Measurements from ENCODE around the gene UBE2F. TPM values are rescaled to one million over a fixed set of nuclear protein-coding genes. Genes with fewer than 3 reads are reported as not detected.

UBE2F gene
- total and polyA plus RNA-seq, 2 of the 13 experiments (the other 11 are each of a cell fraction or from before 2014, with no cell fraction given) = 35.4 to 73.1 TPM

DNA sequence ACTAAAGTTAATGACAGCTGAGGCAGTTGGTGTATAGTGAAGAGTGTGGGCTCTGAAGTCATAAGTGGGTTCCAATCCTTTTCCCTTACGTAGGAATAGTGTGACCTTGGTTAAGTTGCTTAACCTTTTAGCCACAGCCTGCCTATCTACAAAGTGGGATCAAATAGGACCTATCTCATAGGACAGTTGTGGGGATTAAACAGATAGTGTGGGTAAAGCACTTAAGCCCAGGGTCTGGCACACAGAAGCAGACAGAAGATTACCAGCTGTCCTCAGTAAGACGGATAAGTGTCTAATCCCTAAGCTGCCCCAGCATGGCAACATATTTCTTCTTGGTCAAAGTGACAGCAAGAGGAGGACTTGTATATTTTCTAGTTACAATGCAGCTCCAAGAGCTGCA is 28.2 kb downstream of the UBE2F start (continued):
- TF ChIP-seq, protein P1, sequence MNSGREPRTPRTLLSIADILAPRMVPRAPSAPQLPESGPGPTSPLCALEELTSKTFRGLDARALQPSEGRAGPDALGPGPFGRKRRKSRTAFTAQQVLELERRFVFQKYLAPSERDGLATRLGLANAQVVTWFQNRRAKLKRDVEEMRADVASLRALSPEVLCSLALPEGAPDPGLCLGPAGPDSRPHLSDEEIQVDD (CRISPR knock-in tag; IDR thresholded peaks at IDR 0.05; ENCODE audit: borderline replicate concordance) = no peak

DNA sequence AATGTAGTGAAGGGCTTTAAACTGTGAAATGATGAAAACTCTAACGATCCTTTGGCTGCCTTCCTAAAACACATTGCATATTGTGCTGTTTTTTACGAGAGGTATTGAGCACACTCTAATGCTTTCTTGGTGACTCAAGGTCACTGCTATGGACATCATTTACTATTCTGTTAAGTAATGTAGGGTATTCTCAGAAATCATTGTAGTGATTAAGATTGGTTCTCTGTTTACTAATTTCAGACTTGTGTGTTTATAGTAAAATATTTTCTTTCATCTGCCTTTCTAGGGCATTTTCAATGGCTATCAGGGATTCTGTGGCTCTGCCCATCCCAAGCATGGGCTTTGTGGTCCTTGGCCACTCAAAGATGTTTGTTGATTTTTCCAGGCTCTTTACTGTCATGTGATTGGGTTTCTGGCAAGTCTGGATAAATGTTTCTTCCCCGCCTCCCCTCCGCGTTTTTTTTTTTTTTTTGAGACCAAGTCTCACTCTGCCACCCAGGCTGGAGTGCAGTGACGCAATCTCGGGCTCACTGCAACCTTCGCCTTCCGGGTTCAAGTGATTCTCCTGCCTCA is 29.3 kb downstream of the UBE2F start:
- ATAC-seq = no peak
- peaks cover 6 to 45% of the 10 kb centered on the region in 2 experiments for H3K36me3 ChIP-seq (replicated peaks in 1 of 2; ENCODE audit: control insufficient read depth in 1 of 2, insufficient read depth in 2 of 2, low read length in 2 of 2)
- no peak overlapping the region for H2AFZ ChIP-seq (ENCODE audit: low read length)
- H3K4me3 ChIP-seq (replicated peaks in 1 of 3; ENCODE audit: insufficient read depth in 1 of 3, low read depth in 2 of 3, low read length in 3 of 3) = no peak overlapping the region
- H4K20me1 ChIP-seq (ENCODE audit: insufficient read depth, low read length) = no peaks in the 10 kb centered on the region
- no peak overlapping the region for H3K27ac ChIP-seq (ENCODE audit: extremely low read length, insufficient read depth, low read length)
- H3K79me2 ChIP-seq (ENCODE audit: insufficient read depth, low read length) = no peaks in the 10 kb centered on the region
- ChIA-PET CTCF (ENCODE audit: low intra/inter-chr PET ratio, low total read pairs) (no interaction called here), POLR2A (no interaction called here)
- no peak for TF ChIP-seq GLI4 (CRISPR knock-in tag; IDR thresholded peaks at IDR 0.05; ENCODE audit: borderline replicate concordance)
- TF ChIP-seq ZC3H13 (CRISPR knock-in tag; IDR thresholded peaks at IDR 0.05) = no peak
- TF ChIP-seq ZBTB20 (CRISPR knock-in tag; IDR thresholded peaks at IDR 0.05; ENCODE audit: borderline replicate concordance, low read depth) = no peak
- no peak for TF ChIP-seq ARNT (IDR thresholded peaks at IDR 0.05)
- TF ChIP-seq HCFC1 (IDR thresholded peaks at IDR 0.05; ENCODE audit: low read depth, low read length) = no peak
- no peak for TF ChIP-seq MLLT10 (CRISPR knock-in tag; IDR thresholded peaks at IDR 0.05)
- TF ChIP-seq, protein P2, sequence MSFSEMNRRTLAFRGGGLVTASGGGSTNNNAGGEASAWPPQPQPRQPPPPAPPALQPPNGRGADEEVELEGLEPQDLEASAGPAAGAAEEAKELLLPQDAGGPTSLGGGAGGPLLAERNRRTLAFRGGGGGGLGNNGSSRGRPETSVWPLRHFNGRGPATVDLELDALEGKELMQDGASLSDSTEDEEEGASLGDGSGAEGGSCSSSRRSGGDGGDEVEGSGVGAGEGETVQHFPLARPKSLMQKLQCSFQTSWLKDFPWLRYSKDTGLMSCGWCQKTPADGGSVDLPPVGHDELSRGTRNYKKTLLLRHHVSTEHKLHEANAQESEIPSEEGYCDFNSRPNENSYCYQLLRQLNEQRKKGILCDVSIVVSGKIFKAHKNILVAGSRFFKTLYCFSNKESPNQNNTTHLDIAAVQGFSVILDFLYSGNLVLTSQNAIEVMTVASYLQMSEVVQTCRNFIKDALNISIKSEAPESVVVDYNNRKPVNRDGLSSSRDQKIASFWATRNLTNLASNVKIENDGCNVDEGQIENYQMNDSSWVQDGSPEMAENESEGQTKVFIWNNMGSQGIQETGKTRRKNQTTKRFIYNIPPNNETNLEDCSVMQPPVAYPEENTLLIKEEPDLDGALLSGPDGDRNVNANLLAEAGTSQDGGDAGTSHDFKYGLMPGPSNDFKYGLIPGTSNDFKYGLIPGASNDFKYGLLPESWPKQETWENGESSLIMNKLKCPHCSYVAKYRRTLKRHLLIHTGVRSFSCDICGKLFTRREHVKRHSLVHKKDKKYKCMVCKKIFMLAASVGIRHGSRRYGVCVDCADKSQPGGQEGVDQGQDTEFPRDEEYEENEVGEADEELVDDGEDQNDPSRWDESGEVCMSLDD (CRISPR knock-in tag; IDR thresholded peaks at IDR 0.05; ENCODE audit: borderline replicate concordance) = no peak
- no peak for TF ChIP-seq MIER2 (CRISPR knock-in tag; IDR thresholded peaks at IDR 0.05)
- TF ChIP-seq RARA (CRISPR knock-in tag; IDR thresholded peaks at IDR 0.05) = no peak
- TF ChIP-seq, protein P3, sequence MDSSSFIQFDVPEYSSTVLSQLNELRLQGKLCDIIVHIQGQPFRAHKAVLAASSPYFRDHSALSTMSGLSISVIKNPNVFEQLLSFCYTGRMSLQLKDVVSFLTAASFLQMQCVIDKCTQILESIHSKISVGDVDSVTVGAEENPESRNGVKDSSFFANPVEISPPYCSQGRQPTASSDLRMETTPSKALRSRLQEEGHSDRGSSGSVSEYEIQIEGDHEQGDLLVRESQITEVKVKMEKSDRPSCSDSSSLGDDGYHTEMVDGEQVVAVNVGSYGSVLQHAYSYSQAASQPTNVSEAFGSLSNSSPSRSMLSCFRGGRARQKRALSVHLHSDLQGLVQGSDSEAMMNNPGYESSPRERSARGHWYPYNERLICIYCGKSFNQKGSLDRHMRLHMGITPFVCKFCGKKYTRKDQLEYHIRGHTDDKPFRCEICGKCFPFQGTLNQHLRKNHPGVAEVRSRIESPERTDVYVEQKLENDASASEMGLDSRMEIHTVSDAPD (CRISPR knock-in tag; IDR thresholded peaks at IDR 0.05) = no peak
- TF ChIP-seq U2AF2 (IDR thresholded peaks at IDR 0.05; ENCODE audit: low read depth, low read length) = no peak
- no peak for TF ChIP-seq ZNF558 (CRISPR knock-in tag; IDR thresholded peaks at IDR 0.05; ENCODE audit: borderline replicate concordance)
- TF ChIP-seq ZNF879 (CRISPR knock-in tag; IDR thresholded peaks at IDR 0.05) = no peak
- TF ChIP-seq, protein P4, sequence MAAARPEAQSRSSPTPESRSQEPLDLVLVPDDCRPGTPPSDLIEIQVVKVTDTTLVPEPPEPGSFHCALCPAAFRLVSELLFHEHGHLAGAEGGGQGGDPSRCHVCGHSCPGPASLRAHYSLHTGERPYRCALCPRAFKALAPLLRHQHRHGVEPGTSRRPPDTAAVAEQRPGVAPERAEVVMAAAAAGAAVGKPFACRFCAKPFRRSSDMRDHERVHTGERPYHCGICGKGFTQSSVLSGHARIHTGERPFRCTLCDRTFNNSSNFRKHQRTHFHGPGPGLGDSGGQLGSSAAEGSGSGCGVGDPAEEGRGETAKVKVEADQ (CRISPR knock-in tag; IDR thresholded peaks at IDR 0.05; ENCODE audit: borderline replicate concordance) = no peak
- no peak for DNase-seq (ENCODE audit: low spot score)
- no peaks in the 10 kb centered on the region for H3K4me1 ChIP-seq (ENCODE audit: insufficient read depth, low read length)
- in situ Hi-C loops (cut with HindIII; ENCODE audit: extremely low pct_ligation_motif_present, low pct_unique_long_range_greater_than_20kb) (no loop called here), intact Hi-C loops (cut with micrococcal nuclease; ENCODE audit: unreplicated experiment) (no loop called here)
- no peaks in the 10 kb centered on the region for H3K27me3 ChIP-seq (ENCODE audit: control insufficient read depth in 1 of 2, insufficient read depth in 2 of 2, low read length in 2 of 2)
- H3K4me2 ChIP-seq (ENCODE audit: low read depth, low read length) = no peak overlapping the region
- no peaks in the 10 kb centered on the region for H3K9me3 ChIP-seq (ENCODE audit: low read length)
- WGBS (ENCODE audit: low lambda C conversion rate) = 84% methylated on average over 9 of the region's 9 CpGs
- BruUV-seq (replicated peaks) = no TSS peak
- H3K9ac ChIP-seq (ENCODE audit: insufficient read depth, low read depth, low read length) = no peak overlapping the region
- no peak for FAIRE-seq
